ENCODE results near the gene LRRC49. TPM values are rescaled to one million over a fixed set of nuclear protein-coding genes. Genes with fewer than 3 reads are reported as not detected.

Gene LRRC49
- total RNA-seq, 1 donor from 2014 or later = 86.6 TPM

DNA sequence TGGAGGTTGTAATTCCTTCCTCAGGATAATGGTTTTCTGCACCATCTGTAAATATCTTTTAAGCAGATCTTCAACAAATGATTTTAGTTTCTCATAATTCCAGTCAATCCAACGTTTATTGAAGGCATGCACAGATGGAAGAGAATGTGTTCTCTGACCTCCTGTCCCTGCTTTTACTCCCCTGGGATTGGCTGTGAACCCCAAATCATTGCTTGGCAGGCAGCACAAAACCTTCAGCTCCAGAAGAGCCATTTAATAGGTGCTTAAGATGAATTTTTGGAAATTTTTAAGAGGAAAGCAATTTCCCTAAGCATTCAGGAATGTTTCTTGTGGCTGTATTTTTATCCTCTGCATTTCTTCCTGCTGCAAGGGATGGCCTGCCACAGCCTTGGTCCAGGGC lies 197.2 kb downstream of the LRRC49 start:
- Histone ChIP-seq H3K27ac (replicated peaks) (no peak overlapping the region), H3K27me3 (ENCODE audit: low read depth) (no peaks in the 10 kb centered on the region), H3K36me3 (no peaks in the 10 kb centered on the region), H3K4me1 (peaks cover 7% of the 10 kb centered on the region), H3K9me3 (replicated peaks) (peaks cover 9% of the 10 kb centered on the region), H3K4me3 (no peak overlapping the region)
- TF ChIP-seq, protein P1, sequence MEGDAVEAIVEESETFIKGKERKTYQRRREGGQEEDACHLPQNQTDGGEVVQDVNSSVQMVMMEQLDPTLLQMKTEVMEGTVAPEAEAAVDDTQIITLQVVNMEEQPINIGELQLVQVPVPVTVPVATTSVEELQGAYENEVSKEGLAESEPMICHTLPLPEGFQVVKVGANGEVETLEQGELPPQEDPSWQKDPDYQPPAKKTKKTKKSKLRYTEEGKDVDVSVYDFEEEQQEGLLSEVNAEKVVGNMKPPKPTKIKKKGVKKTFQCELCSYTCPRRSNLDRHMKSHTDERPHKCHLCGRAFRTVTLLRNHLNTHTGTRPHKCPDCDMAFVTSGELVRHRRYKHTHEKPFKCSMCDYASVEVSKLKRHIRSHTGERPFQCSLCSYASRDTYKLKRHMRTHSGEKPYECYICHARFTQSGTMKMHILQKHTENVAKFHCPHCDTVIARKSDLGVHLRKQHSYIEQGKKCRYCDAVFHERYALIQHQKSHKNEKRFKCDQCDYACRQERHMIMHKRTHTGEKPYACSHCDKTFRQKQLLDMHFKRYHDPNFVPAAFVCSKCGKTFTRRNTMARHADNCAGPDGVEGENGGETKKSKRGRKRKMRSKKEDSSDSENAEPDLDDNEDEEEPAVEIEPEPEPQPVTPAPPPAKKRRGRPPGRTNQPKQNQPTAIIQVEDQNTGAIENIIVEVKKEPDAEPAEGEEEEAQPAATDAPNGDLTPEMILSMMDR (IDR thresholded peaks at IDR 0.05; ENCODE audit: borderline replicate concordance) = no peak
- intact Hi-C loops (cut with micrococcal nuclease) = no loop called here
- DNase-seq = no peak

DNA sequence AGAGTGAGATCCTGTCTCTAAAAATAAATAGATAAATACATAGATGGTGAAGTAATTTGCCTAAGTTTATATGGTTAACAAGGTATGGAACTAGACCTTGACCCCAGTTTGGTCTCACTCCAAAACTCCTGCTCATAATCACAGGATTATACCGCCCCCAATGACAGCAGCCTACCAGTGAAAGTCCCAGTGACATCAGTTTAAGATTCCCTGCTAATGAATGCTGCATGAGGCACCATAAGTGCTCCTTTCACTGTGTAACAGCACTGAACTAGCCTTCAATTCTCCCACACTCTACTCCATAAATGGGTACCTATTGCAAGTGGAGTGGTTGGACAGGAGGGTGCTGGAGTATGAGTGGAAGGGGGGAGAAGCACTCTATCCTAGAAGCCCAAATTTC lies 199.0 kb downstream of the LRRC49 start:
- Histone ChIP-seq H3K9me3 (replicated peaks) (peaks cover 9% of the 10 kb centered on the region), H3K27ac (replicated peaks) (no peak overlapping the region), H3K27me3 (ENCODE audit: low read depth) (no peaks in the 10 kb centered on the region), H3K36me3 (no peaks in the 10 kb centered on the region), H3K4me1 (peaks cover 7% of the 10 kb centered on the region), H3K4me3 (no peak overlapping the region)
- no peak for DNase-seq
- TF ChIP-seq, protein P1 (IDR thresholded peaks at IDR 0.05; ENCODE audit: borderline replicate concordance) = no peak
- intact Hi-C loops (cut with micrococcal nuclease) = no loop called here

DNA sequence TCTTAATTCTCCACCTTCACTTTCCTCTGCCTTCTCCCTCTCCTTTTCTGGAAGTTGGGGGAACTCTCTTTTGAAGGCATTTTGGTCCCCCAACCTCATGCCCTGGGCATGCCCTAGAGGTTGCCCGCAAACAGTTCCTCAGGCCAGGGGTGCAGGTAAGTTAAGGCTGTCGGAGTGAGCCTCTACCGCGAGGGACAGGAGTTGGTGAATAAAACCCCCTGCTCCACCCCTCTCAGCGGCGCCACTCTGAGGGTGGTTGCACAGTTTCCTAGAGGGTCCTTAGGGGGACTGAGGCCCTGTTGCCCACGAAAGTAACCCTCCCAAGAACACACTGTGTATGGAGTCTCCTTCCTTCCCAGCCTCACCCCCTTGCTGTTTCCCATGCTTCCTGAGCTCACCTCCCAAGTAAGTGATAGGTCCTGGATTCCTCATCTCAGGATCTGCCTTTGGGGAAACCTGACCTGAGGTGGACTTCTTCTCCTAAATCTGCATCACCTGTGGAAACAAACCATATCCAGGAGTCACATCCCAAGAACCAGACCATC lies 199.5 kb downstream of the LRRC49 start:
- peaks cover 9% of the 10 kb centered on the region for H3K9me3 ChIP-seq (replicated peaks)
- no peak for DNase-seq
- TF ChIP-seq, protein P1 (IDR thresholded peaks at IDR 0.05; ENCODE audit: borderline replicate concordance) = no peak
- peaks cover 7% of the 10 kb centered on the region for H3K4me1 ChIP-seq
- intact Hi-C loops (cut with micrococcal nuclease) = no loop called here
- no peaks in the 10 kb centered on the region for H3K27me3 ChIP-seq (ENCODE audit: low read depth)
- no peak overlapping the region for H3K27ac ChIP-seq (replicated peaks)
- H3K36me3 ChIP-seq = no peaks in the 10 kb centered on the region
- H3K4me3 ChIP-seq = no peak overlapping the region

DNA sequence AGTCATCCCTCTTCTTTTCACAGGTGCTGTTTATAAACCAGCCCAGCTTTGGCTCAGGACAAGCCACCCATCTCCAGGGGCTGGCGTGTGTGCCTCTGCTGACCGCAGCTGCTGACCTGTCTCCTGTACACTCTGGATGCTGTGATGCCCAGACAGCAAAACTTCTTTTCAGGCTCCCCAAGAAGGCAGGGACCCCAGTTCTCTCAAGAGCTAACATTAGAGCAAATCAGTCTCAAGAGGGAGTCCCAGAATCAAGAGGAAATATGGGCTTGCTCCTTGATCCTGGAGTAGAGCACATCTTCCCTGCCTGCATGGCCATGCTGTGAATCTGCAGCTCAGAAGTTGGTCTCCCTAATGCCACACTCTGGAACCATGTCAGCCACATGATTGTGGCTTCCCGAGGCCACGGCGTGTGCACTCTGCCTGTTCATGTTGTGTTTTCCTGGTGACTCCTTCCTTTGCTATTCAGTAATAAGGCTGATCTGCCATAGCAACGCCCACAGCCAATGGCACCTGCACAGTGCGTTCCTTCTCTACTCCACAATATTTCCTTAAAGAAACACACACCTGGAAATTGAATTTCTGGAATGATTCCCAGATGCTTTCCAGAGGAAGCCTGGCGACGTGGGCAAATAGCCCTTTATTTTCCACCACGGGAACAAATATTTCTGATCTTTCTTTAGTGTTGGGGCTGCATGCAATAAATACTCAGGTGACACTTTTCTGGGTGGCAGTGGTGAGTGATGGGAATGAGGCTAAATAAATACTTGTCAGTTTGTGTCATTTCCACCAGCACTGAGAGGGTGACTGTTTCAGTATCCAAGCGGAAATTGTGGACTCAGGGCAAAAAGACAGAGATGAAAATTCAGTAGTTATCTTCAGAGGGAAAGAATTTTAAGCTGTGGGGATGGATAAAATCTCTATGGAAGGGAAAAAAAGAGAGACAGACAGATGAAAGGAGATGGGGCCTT lies 200.7 kb downstream of the LRRC49 start:
- H3K9me3 ChIP-seq (replicated peaks) = peaks cover 8% of the 10 kb centered on the region
- H3K27me3 ChIP-seq (ENCODE audit: low read depth) = no peaks in the 10 kb centered on the region
- H3K4me3 ChIP-seq = no peak overlapping the region
- H3K4me1 ChIP-seq = peaks cover 7% of the 10 kb centered on the region
- intact Hi-C loops (cut with micrococcal nuclease) = no loop called here
- no peak for DNase-seq
- H3K27ac ChIP-seq (replicated peaks) = no peak overlapping the region
- TF ChIP-seq, protein P1 (IDR thresholded peaks at IDR 0.05; ENCODE audit: borderline replicate concordance) = no peak
- H3K36me3 ChIP-seq = no peaks in the 10 kb centered on the region

DNA sequence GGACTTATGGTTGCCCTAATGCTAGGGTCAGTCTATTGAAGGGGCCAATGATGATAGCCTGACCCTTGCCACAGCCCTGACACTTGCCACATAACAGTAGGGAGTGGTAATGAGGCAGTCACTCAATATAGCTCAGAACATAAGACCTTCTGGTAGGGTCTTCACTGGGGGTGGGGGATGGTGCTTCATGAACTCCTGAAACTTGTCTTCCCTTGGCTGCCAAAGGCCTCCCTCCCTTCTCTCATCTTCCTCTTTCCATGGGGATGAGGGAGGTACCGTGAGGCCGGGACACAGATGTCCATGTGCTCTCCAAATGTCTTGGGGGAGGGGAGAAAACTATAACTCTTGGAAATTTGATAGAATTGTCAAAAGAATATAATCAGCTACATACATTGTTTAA lies 201.5 kb downstream of the LRRC49 start:
- no peak for DNase-seq
- Histone ChIP-seq H3K4me3 (no peak overlapping the region), H3K27ac (replicated peaks) (no peak overlapping the region), H3K27me3 (ENCODE audit: low read depth) (no peaks in the 10 kb centered on the region), H3K9me3 (replicated peaks) (no peaks in the 10 kb centered on the region), H3K36me3 (no peaks in the 10 kb centered on the region), H3K4me1 (peaks cover 7% of the 10 kb centered on the region)
- intact Hi-C loops (cut with micrococcal nuclease) = no loop called here
- TF ChIP-seq, protein P1 (IDR thresholded peaks at IDR 0.05; ENCODE audit: borderline replicate concordance) = no peak

All from left ventricle myocardium inferior (tissue), 1 donor.